DMS53 (cell line): ENCODE data around the gene WNT2B.

Experiments
- DNase-seq: peaks from one replicate; lab custom pipeline; 2025; lab: John Stamatoyannopoulos, UW

The WNT2B gene

DNA sequence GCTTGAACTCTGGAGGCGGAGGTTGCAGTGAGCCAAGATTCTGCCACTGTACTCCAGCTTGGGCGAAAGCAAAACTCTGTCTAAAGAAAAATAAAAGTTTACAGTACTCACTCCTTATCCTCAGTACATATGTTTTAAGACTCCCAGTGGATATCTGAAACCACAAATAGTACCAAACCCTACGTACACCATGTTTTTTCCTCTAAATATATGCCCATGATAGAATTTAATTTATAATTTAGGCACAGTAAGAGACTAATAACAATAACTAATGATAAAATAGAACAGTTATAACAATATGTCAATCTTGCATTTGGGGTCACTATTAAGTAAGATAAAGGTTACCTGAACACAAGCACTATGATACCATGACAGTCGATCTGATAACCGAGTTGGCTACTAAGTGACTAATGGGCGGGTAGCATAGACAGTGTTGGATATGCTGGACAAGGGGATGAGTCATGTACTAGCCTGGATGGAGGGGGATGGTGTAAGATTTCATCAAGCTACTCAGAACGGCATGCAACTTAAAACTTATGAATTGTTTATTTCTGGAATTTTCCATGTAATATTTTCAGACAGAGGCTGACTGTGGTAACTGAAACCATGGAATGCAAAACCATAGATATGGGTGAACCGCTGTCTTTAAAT is 66.5 kb downstream of the WNT2B start:
- peak; percentile 33 for DNase-seq

DNA sequence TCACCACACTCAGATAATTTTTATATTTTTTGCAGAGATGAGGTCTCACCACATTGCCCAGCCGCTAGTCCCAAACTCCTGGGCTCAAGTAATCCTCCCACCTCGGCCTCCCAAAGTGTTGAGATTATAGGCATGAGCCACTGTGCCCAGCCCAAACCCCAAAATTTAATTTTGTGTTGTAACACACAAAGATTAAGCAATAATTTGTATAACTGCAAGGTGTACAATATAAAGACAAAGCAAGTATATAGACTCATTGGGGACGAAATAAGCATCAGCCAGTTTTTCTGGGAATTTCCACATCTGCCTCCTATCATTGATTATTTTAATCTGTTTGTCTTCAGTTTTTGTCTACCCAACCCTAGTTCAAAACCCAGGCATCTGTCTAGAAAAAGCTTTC is 67.5 kb downstream of the WNT2B start:
- DNase-seq, result no peak
